ENCODE results near the gene CDKAL1.
"Not testable (repeated sequence)": the region's sequence is repeated elsewhere in the genome, so short reads cannot be mapped to it uniquely, and the experiment has no call there.

Gene CDKAL1

DNA sequence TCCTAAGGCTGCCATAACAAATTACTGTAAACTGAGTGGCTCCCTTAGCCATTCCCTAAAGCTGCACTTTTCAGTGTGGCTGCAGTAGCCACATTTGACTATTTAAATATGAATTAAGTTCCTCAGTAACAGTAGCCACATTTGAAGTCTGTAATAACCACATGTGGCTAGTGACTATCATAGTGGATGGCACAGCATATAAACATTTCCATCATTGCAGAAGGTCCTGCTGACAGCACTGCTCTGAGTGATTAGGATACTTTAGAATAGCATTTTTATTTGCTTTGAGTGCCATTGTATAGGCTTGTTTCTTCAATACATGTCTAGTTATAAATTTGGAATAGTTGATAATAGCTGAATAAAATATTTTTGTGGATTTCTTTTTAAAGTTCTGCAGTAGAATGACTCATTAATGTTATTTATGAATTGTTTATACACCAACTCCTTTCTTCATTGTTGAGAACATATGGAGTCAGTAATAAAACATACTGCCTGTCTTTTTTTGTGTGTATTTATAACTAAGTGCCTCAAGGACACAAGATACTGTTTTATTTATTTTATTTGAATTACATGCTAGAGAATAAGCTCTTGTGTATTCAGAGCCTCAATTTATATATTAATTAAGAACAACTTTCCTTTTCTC lies 217.2 kb downstream of the CDKAL1 start:
- peak; percentile 13 for DNase-seq

DNA sequence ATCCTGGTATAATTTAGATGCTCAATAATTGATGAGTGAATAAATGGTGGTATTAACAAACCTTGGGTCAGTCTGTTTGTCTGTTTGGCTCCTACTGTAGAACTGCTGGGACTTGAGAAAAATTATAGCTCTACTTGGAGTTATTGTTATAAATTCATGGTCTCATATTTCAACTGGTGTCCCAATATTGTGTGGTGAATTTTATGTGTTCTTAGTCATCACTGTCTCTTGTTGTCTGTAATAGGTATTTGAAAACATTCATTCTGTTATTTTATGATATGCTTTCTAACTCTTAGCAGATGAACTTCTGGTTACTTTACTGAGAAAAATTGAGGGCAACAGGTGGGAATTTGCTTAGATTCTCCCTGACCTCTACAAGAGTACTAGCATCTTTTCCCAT lies 221.4 kb downstream of the CDKAL1 start:
- no peak for DNase-seq

DNA sequence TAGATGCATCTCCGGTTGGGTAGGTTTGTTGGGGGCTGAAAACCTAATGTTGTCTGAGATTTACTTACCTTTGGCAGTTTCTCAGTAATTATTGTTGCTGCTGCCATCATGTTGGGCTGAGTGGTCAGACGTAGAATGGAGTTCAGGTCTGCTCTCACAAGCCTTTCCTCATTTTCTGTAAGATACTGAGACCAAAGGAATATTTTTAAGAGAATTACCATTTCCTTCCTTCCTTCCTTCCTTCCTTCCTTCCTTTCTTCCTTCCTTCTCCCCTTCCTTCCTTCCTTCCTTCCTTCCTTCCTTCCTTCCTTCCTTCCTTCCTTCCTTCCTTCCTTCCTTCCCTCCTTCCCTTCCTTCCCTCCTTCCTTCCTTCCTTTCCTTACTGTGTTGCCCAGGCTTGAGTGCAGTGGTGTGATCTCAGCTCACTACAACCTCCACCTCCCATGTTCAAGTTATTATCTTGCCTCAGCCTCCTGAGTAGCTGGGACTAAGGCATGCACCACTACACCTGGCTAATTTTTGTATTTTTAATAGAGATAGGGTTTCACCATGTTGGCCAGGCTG lies 222.4 kb downstream of the CDKAL1 start:
- DNase-seq = not testable (repeated sequence)

DNA sequence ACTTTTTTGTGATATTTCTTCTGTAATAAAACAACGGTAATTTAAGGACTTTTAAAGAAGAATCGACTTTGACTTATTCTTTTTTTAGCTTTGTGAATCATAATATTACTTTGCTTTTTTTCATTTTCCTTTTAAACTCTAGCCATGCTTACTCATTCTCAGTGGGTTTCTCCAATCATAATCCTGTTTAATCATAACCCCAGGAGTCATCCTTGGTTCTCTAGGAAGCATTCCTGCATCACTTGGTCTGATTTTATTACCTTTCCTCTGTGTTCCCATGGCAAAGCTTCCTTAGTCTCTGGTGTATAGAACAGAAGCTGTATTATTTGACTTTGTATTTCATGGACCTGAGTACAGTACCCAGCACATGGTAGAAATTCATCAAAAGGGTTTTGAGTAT lies 223.5 kb downstream of the CDKAL1 start:
- DNase-seq = no peak

DNA sequence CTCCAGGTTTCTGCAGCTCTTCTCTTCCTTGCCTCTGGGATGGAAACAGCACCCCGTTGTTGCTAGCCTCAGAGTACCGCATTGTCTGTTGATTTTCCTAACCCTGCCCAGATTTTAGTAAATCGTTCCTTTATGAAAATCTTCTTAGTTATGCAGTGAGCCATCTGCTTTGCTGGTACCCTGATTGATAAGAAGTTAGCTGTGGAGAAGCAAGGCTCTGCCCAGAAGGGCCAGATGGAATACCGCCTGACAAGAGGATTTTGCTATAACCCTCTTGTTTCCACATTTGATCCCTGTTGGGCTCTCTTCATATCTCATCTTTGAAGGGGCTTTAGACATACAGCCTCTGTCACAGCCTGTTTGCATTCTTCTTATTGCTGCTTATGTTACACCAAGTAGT lies 229.0 kb downstream of the CDKAL1 start:
- DNase-seq = no peak

DNA sequence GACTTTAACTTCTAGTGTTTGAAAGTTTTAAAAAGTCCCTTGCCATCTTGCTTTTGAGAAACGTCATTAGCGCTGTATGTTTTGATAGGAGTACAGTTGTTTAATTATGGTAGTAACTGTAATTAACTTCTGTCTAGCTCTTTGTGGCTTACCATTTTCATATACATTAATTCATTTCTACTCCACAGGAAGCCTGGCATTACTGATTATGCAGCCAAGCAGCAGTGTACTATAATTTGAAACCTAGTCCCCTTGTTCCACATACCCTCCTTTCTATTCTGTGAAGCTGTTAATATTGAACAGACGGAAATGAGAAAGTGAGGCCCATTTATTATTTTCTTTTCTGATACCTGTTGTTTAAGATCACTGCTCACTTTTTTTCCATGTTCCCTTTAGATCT lies 235.4 kb downstream of the CDKAL1 start:
- no peak for DNase-seq

DNA sequence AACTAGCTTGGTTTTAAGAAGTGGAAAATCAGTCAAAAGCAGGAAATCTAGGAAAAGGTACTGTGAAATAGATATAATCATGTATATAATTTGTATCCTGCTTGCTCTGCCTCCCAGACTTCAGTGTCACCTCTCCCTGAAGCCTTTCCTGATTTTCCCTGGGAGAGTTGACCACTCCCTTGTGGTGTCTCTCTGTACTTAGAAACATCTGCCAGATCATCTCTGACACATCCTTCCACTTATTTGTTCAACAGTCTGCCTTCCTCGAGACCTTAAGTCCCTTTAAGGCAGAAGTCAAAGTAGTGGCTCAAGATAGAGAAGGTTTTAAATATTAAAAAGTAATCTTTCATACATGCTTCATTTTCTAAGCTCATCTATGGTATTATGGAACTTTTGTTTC lies 236.5 kb downstream of the CDKAL1 start:
- no peak for DNase-seq

DNA sequence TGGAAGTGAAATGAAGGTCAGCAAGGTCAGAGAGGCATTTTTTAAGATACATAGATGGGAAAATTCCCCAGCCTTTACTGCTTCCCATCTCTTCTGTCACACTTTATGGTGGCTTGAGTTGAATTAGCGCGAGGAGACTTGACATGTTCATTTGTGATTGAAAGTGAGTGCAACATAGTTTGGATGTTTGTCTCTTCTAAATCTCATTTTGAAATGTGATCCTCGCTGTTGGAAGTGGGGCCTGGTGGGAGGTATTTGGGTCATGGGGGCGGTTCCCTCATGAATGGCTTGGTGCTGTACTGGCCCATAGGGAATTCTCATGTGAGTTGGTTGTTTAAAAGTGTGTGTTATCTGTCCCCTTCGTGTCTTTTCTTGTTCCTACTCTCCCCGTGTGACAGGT lies 237.2 kb downstream of the CDKAL1 start:
- no peak for DNase-seq

DNA sequence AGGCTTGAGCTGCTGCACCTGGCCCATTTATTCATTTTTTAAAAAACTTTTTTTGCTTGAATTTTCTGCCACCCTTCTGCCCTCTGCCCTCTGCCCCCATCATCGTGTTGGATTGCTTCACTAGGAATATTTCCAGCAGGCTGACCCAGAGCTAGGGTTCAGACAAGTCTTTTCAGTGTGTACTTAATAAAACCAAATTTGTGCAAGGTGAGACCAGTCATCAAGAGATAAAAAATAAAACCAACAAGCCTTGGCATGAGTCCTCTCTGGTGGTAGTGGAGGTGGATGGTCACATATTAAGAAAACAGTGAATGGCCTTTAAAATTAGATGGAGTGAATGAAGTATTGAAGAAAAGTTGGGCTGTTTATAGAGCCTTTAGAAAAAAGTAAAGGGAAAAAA lies 239.6 kb downstream of the CDKAL1 start:
- DNase-seq = no peak

DNA sequence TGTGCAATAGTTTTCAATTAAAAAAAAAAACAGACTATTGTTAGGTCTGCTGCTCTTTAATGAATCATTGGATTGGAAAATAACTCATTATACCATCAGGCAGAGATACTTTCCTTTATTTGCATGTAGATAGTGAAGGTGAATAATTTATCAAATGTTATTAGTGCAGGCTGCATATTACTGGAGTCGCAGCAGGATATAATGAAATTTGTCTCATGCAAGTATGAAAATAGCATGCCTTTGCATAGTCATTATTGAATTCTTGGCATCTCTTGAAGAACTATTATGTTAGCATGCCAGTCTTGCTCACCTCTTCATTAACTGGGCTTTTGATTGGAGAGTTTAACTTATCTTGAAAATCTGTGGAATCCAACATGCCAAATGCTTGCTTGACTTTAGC lies 241.7 kb downstream of the CDKAL1 start:
- DNase-seq = no peak

DNA sequence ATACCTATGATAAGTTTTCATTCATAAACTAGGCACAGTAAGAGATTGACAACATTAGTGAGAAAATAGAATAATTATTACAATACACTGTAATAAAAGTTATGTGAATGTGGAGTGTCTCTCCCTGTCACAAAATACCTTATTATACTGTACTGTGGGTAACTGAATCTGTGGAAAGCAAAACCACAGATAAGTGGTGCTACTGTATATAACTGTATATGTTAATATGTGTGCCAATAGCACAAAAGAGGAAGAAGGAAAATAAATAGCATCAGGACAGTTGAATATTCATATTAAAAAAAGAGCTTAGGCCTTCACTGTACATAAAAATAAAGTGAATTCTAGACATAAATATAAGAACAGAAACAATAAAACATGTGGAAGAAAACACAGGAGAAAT lies 243.5 kb downstream of the CDKAL1 start:
- DNase-seq = no peak

DNA sequence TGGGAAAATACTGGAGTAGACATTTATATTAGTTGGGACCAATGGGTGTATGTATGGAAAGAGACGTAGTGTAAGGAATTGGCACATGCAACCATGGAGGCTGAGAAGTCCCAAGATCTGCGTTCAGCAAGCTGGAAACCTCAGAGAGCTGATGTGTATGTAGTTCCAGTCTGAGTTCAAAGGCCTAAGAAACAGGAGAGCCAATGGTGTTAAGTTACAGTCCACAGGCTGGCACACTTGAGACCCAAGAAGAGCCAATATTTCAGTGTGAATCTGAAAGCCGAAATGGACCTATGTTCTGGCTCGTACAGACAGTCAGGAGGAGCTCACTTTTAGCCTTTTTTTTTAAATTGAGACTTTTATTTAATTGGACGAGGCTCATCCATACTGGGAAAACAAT lies 244.2 kb downstream of the CDKAL1 start:
- DNase-seq = no peak

DNA sequence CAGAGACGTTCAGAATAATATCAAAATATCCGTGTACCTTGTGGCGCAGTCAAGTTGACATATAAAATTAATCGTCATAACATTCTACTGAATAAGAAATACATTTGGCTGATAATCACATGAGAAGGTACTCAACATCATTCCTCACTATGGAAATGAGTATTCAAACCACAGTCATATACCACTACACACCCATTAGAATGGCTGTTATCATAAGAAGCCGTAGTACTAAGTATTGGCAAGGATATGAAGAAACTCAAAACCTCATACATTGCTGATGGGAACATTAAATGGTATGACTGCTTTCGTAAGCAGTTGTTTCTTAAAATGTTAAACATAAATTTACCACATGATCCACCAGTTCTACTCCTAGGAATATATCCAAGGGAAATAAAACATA lies 244.7 kb downstream of the CDKAL1 start:
- no peak for DNase-seq

DNA sequence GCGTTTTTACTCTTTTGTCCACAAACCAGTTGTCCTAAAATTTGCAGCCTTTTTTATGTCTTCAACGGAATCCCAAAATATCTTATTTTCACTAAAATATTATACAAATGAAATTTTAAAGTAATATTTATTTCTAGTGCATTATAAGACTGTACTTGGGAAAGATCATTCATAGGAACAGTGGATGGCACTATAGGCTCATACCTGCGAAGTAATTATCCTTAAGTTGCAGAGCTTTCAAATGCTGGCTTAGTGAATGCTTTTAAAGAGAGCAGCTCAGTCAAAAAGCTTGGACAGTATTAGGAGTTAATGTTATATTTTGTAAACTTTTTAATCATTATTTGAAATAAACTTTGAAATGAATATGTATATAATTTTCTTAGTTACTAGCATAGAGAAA lies 254.9 kb downstream of the CDKAL1 start:
- DNase-seq = no peak

DNA sequence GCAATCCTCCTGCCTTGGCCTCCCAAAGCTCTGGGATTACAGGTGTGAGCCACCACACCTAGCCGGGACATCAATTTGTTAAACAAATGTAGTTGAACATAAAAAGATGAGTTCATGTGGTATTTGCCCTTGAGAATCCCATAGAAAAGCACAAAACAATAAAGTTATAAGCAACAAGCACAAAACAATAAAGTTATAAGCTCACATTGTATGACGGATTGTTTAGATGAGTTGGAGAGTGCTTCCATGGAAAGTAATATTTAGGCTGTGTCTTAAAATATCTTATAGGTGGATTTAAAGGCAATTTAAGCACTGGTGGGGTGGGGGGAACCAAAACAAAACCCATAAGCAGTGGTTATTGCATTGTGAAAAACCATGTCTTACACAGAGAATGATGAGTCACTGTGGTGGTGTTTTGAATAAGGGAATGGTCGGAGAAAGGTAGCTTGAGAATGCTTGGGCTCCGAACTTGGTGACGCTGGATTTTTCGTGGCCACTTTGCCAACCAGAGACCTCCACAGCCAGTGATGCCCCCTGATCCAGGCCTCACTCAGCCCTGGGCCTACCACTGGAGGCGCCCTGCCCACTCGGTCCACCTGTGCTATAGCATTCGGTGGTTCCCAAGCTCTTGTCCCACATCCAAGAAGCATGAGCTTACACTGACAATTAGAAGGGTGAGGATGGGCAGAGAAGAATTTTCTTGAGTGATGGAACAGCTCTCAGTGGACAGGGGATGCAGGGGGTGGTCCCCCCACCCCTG lies 256.0 kb downstream of the CDKAL1 start:
- no peak for DNase-seq

DNA sequence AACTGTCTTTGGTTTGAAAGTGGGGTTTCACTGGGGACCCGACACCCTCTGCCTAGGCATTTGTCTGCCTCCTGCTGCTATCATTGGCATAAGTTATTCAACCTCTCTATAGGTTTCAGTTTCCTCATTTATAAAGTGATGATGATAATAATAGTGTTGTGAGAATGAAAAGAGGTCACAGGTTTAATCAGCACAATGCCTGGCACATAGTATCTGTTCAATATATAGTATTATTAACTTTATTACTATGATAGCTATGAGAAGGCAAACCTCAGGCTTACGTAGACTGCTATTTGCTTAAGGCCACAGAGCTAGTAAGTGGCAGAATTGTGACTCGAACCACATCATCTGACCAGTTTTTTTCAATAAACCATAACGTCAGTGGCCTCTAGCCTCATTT lies 256.8 kb downstream of the CDKAL1 start:
- no peak for DNase-seq

DNA sequence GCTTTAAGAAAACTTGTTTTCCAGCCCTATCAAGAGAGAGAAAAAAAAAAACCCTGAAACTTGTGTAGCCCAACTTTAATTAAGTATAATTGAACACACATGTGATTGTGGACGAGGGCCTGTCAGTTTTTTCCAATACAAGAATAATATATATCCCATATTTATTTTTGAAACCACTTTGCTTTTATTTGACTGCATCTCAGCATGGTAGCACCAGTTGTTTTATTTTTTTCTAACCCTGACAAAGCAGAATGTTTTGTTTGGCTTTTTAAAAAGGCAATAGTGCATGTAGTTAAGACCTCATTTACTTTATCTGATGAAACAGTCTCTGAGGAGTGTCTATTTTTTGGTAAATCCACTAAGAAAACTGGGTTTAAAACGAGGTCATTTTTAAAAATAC lies 257.7 kb downstream of the CDKAL1 start:
- DNase-seq = no peak

DNA sequence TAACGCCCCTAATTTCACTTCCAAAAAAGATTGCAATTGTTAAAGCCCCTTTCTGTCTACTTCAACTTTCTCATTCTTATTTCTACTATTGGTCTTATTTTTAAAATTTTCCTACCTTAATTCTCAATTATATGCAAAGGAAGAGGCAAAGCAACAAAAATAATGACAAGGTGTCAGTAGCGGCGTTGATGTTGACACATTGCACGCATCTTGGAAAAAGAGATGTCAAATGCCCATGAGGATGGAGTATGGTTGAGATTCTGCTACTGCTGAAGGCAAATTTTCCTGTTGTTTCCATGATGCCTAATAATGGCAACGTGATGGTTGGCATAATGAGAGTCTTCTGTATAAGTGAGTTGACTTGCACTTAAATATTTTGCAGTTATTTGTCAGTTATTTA lies 258.9 kb downstream of the CDKAL1 start:
- no peak for DNase-seq

DNA sequence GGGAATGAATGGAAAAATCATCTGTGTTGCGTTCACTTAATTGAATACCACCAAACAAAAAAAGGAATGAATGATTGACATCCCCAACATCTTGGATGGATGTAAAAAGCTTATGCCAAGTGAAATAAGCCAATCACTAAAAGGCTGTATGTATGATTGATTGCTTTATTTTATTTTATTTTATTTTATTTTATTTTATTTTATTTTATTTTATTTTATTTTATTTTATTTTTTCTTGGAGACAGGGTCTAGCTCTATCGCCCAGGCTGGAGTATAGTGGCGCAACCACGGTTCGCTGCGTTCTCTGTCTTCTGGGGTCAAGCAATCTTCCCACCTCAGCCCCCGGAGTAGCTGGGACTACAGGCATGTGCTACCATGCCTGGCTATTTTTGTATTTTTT lies 263.3 kb downstream of the CDKAL1 start:
- no peak for DNase-seq

DNA sequence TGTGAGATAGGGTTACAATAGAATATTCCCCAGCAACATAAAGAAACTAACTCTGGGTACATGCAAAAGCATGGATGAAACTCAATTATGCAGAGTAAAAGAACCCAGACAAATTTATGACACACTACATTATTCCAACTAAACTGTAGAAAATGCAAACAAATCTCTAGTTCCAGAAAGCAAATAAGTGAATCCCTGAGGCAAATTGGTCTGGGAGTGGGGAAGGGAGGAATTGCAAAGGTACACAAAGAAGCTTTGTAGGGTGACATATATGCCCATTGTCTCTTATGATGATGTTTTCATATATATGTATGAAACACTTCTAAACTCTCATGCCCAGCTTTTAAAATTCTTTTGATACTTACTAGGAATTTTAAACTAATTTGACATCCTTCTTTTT lies 266.0 kb downstream of the CDKAL1 start:
- no peak for DNase-seq

DNA sequence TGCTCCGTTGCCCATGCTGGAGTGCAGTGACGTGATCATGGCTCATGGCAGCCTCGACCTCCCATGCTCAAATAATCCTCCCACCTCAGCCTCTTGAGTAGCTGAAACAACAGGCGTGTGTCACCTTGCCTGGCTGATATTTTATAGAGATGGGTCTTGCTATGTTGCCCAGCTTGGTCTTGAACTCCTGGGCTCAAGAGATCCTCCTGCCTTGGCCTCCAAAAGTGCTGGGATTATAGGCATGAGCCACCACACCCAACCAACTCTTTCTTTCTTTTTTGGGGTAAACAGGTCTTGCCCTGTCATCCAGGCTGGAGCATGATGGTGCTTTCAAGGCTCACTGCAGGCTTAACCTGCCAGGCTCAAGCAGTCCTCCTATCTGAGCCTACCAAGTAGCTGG lies 266.4 kb downstream of the CDKAL1 start:
- DNase-seq = no peak

DNA sequence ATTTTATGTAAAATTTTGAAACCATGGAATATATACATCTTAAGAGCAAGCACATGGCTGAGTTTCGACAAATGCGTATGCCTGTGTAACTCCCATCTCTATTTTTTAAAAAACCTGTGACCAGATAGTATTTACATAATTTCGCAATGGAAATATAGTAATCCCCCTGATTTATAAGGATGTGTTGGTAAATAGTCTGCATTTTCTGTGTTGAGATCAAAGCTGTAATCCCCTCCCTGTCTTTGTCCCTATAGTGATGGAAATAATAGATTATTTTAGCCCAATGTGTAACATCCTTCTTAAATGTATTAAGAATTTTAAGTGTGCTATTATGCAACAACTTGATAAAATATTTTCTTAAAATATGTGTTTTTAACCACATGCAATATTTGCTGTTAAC lies 267.3 kb downstream of the CDKAL1 start:
- DNase-seq = no peak

DNA sequence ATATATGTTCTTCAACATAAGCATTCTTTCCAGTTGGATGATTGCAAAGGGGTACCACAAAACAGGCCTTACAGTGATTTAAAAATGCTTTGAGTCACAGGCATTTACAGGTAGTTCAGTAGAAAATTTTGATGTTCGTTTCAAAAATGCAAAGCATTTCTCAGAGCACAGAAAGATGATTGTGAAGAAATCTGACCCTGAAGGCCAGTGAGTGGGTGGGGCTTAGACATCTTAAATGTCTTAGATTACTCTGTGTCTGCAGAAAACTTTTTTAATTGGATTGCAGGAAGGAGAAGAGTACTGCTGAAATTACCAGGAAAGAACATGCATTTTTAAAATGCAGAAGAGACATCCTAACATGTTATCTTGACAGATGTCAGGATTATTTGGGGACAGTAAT lies 268.3 kb downstream of the CDKAL1 start:
- no peak for DNase-seq

DNA sequence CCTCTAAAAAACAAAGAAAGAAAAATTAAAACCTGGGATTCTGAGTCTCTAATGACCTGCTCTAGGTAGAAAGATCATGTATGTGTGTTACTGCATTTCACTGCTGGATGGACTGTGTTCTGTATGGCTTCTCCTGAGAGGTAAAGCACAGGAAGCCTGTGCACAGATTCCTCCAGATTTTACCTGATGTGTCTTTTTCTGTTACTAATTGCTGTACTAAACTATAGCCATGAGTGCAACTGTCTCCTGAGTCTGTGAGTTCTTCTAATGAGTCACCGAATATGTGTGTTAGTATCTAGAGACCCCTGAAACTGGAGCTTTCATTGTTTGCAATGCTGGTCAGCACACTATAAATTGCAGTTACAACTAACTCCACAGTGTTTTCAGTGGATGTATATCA lies 270.8 kb downstream of the CDKAL1 start:
- no peak for DNase-seq

DNA sequence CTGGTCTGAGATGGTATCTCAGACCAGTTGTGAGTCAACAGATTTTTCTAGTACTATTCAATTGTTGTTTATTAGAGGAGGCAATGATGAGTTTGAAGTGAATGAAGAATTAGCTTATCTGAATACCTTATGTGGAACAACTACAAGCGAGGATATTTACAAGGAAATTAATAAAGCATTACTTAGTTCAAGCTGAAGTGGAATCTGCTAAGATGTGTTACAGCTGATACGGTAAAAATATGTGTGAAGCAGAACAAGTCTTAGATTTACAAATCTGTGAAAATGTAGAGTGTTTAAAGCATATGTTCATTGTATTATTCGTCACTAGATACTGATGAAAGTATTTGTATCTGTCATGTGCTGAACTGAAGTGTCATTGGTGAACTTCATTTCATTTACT lies 272.4 kb downstream of the CDKAL1 start:
- DNase-seq = no peak
